Neuronal stem cell (in vitro differentiated cells): ENCODE measurements around the gene OSBPL6.

Source experiments
- DNase-seq: peaks from one replicate; pipeline ENCODE4 v3.0.0-alpha.2; 2013; ENCODE audit warnings: low spot score
- H2AFZ ChIP-seq: one replicate; pipeline ENCODE4 v1.6.1; 2013; ENCODE audit warnings: mild to moderate bottlenecking, low read length, inconsistent platforms
- H2AK5ac ChIP-seq: 2 replicates; pipeline ENCODE4 v1.6.1; 2013; ENCODE audit warnings: low read depth, mild to moderate bottlenecking, inconsistent platforms, low read length, moderate library complexity, mixed read lengths
- H2BK120ac ChIP-seq: 2 replicates; pipeline ENCODE4 v1.6.1; 2013; ENCODE audit warnings: low read depth, mild to moderate bottlenecking, inconsistent platforms, low read length, moderate library complexity, mixed read lengths
- H2BK12ac ChIP-seq: one replicate; pipeline ENCODE4 v1.6.1; 2013; ENCODE audit warnings: low read length, inconsistent platforms
- H2BK15ac ChIP-seq: 2 replicates; pipeline ENCODE4 v1.6.1; 2013; ENCODE audit warnings: mild to moderate bottlenecking, low read length, inconsistent platforms, mixed read lengths
- H2BK5ac ChIP-seq: one replicate; pipeline ENCODE4 v1.6.1; 2013; ENCODE audit warnings: inconsistent platforms, mild to moderate bottlenecking, low read length, moderate library complexity
- H3K14ac ChIP-seq: one replicate; pipeline ENCODE4 v1.6.1; 2013; ENCODE audit warnings: low read length, inconsistent platforms
- H3K18ac ChIP-seq: 2 replicates; pipeline ENCODE4 v1.6.1; 2013; ENCODE audit warnings: low read length, inconsistent platforms
- H3K23ac ChIP-seq: 2 replicates; pipeline ENCODE4 v1.6.1; 2013; ENCODE audit warnings: low read depth, mild to moderate bottlenecking, mixed read lengths, low read length, inconsistent platforms; ENCODE audit not compliant: poor library complexity
- H3K27ac ChIP-seq: replicated peaks from 3 replicates; pipeline ENCODE4 v1.5.1; 2013; ENCODE audit warnings: low read length, inconsistent platforms
- H3K27me3 ChIP-seq, 3 experiments: 2 replicates each; pipeline ENCODE4 v1.6.1; 2013; ENCODE audit warnings: low read length in 3 of 3, mild to moderate bottlenecking in 2 of 3, inconsistent platforms in 1 of 3, low read depth in 1 of 3, mixed read lengths in 1 of 3, moderate library complexity in 1 of 3; ENCODE audit not compliant: control insufficient read depth in 3 of 3, insufficient read depth in 3 of 3
- H3K36me3 ChIP-seq, 2 donors: replicated peaks in 1 of 2; 2 replicates each; pipeline ENCODE4 v1.6.1; 2013; ENCODE audit warnings: low read length in 2 of 2; ENCODE audit not compliant: control insufficient read depth in 2 of 2, insufficient read depth in 2 of 2
- H3K4ac ChIP-seq: 2 replicates; pipeline ENCODE4 v1.6.1; 2013; ENCODE audit warnings: inconsistent platforms, mild to moderate bottlenecking, low read length, moderate library complexity
- H3K4me1 ChIP-seq, 2 donors: 1 replicate in 1 of 2; 2 replicates in 1 of 2; pipeline ENCODE4 v1.6.1; 2013; ENCODE audit warnings: low read length in 2 of 2, low read depth in 1 of 2; ENCODE audit not compliant: control insufficient read depth in 2 of 2, insufficient read depth in 1 of 2
- H3K4me2 ChIP-seq: one replicate; pipeline ENCODE4 v1.6.1; 2013; ENCODE audit warnings: mild to moderate bottlenecking, low read length, inconsistent platforms; ENCODE audit not compliant: insufficient read depth, poor library complexity, severe bottlenecking
- H3K4me3 ChIP-seq, 2 donors: 2 replicates each; pipeline ENCODE4 v1.5.1; 2013; ENCODE audit warnings: low read length in 2 of 2, mild to moderate bottlenecking in 2 of 2, inconsistent platforms in 1 of 2, moderate library complexity in 1 of 2
- H3K79me1 ChIP-seq: one replicate; pipeline ENCODE4 v1.6.1; 2013; ENCODE audit warnings: low read depth, mild to moderate bottlenecking, inconsistent platforms, low read length, moderate library complexity
- H3K9ac ChIP-seq: one replicate; pipeline ENCODE4 v1.6.1; 2013; ENCODE audit warnings: mild to moderate bottlenecking, low read depth, low read length, inconsistent platforms; ENCODE audit not compliant: poor library complexity
- H3K9me3 ChIP-seq, 2 donors: replicated peaks in 1 of 2; 2 replicates each; pipeline versions ENCODE3 to v1.6.1; 2013; ENCODE audit warnings: low read length in 2 of 2, mild to moderate bottlenecking in 2 of 2, inconsistent platforms in 1 of 2, low read depth in 1 of 2, mixed read lengths in 1 of 2, moderate library complexity in 1 of 2; ENCODE audit not compliant: control insufficient read depth in 2 of 2, insufficient read depth in 1 of 2
- H4K8ac ChIP-seq: one replicate; pipeline ENCODE4 v1.6.1; 2013; ENCODE audit warnings: low read depth, mild to moderate bottlenecking, inconsistent platforms, low read length, moderate library complexity
- H4K91ac ChIP-seq: one replicate; pipeline ENCODE4 v1.6.1; 2013; ENCODE audit warnings: low read length, low read depth, mild to moderate bottlenecking, inconsistent platforms; ENCODE audit not compliant: poor library complexity
- WGBS, 2 donors: extraction: QIAGEN DNeasy Blood & Tissue Kit; methylation state at CpG; one replicate each; pipeline ENCODE4 v1.1.7; 2013; ENCODE audit warnings: missing lambda C conversion rate in 2 of 2, mixed read lengths in 1 of 2; ENCODE audit not compliant: insufficient read length in 2 of 2, insufficient replicate concordance in 1 of 2; ENCODE audit errors: extremely low coverage in 2 of 2; 5-methylcytosine and 5-hydroxymethylcytosine counted together

The OSBPL6 gene

DNA sequence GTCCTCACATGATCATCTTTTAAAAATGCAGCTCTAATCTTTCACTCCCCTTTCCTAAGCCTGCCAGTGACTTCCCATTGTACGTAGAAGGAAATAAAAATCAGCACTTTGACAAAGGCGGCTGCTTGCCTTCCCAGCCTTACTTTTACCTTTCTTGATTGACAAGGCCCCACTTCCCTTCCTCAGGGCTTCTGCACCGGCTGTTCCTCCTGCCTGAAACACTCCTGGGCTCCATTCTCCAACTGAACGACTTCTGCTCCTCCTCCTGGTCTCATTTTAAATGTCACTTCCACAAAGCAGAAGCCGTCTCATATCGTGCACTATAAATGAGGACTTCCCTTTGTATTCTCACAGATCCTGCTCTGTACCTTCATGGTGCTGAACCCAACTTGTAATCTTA is 56.1 kb downstream of the OSBPL6 start:
- H3K9me3 ChIP-seq, result no peaks in the 10 kb centered on the region
- H3K4ac ChIP-seq, result no peak overlapping the region
- no peaks in the 10 kb centered on the region for H3K36me3 ChIP-seq
- no CpG with 5 or more reads among the region's 6 CpGs for WGBS, 2 donors
- H2BK120ac ChIP-seq, result no peak overlapping the region
- peak overlapping the region; percentile 1 for H2AFZ ChIP-seq
- H3K18ac ChIP-seq, result no peak overlapping the region
- no peak overlapping the region for H2BK5ac ChIP-seq
- H2AK5ac ChIP-seq, result no peak overlapping the region
- H4K8ac ChIP-seq, result no peak overlapping the region
- H4K91ac ChIP-seq, result no peak overlapping the region
- H3K79me1 ChIP-seq, result no peaks in the 10 kb centered on the region
- H3K4me2 ChIP-seq, result no peak overlapping the region
- no peak overlapping the region for H2BK12ac ChIP-seq
- H3K23ac ChIP-seq, result no peak overlapping the region
- H2BK15ac ChIP-seq, result no peak overlapping the region
- no peak overlapping the region for H3K4me3 ChIP-seq
- H3K4me1 ChIP-seq, result peaks cover 2 to 14% of the 10 kb centered on the region in 2 donors
- no peak overlapping the region for H3K27ac ChIP-seq
- DNase-seq, result no peak
- H3K27me3 ChIP-seq, result no peaks in the 10 kb centered on the region
- no peak overlapping the region for H3K14ac ChIP-seq
- H3K9ac ChIP-seq, result no peak overlapping the region

DNA sequence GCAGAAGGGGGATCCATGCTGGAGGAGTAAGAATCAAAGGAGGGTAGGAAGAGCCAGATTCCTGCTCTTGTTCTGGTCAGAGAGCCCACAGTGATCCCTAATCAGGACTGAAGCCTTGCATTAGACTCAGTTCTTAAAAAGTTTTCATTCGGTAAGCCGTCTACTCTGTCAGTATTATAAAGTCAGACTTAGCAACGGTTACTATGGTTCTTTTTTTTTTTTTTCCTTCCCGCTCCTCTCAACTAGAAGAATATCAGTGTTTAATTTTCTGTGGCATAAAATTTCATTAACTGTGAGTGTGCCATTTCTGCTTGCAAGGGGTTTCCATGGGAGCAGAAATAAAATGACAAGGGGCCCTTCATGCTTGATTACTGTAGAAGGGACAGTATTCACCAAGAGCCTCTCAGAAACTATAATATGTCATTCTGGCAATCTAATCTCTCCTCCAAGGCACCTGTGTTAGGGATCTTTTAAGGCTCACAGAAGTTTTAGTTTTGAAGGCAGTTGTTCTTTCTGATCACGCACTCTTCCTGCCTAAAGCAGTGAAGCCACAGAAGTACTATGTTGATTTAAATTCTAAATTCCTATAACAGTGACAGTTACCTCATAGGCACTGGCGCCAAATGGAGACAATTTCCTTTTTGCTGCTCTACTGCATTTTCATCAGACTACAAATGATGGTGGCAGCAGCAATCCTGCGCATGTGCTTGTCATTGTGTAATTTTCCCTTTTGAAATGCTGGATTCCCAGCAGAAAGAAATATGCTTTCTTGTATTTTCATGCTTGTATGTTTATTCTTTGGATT is 57.0 kb downstream of the OSBPL6 start:
- Histone ChIP-seq H3K4me3 (no peak overlapping the region), H2BK12ac (no peak overlapping the region), H2AK5ac (no peak overlapping the region), H3K79me1 (no peaks in the 10 kb centered on the region), H3K23ac (no peak overlapping the region), H4K8ac (no peak overlapping the region), H3K27ac (no peak overlapping the region), H3K14ac (no peak overlapping the region), H3K18ac (no peak overlapping the region), H3K36me3 (no peaks in the 10 kb centered on the region), H3K4me2 (no peak overlapping the region), H2BK120ac (no peak overlapping the region), H4K91ac (no peak overlapping the region), H3K27me3 (no peaks in the 10 kb centered on the region), H2AFZ (peak overlapping the region; percentile 1), H3K4ac (no peak overlapping the region), H3K9ac (no peak overlapping the region), H2BK5ac (no peak overlapping the region), H2BK15ac (no peak overlapping the region), H3K9me3 (no peaks in the 10 kb centered on the region), H3K4me1 (peaks cover 6 to 22% of the 10 kb centered on the region in 2 donors)
- DNase-seq, result no peak
- no CpG with 5 or more reads among the region's 7 CpGs for WGBS, 2 donors

GRCh38 chr2:178256382-178257042 is 62.2 kb downstream of the OSBPL6 start:
- Histone ChIP-seq H3K9ac (no peak overlapping the region), H2BK120ac (no peak overlapping the region), H2AK5ac (no peak overlapping the region), H4K8ac (no peak overlapping the region), H3K36me3 (no peaks in the 10 kb centered on the region), H3K27ac (peak overlapping the region; percentile 23), H3K18ac (no peak overlapping the region), H3K27me3 (no peaks in the 10 kb centered on the region), H2BK15ac (no peak overlapping the region), H3K4me3 (peak overlapping the region in 1 of 2 donors; percentile 1), H2BK12ac (no peak overlapping the region), H2BK5ac (no peak overlapping the region), H3K79me1 (no peaks in the 10 kb centered on the region), H3K4me2 (no peak overlapping the region), H3K14ac (no peak overlapping the region), H4K91ac (no peak overlapping the region), H3K4me1 (peaks cover 5 to 10% of the 10 kb centered on the region in 2 donors), H3K23ac (no peak overlapping the region), H3K4ac (no peak overlapping the region), H3K9me3 (no peaks in the 10 kb centered on the region), H2AFZ (peak overlapping the region; percentile 76)
- DNase-seq, result no peak
- WGBS, 2 donors, result no CpG with 5 or more reads among the region's 6 CpGs

GRCh38 chr2:178257127-178257526 is 62.8 kb downstream of the OSBPL6 start:
- no peak overlapping the region for H3K23ac ChIP-seq
- no peak overlapping the region for H4K8ac ChIP-seq
- H2BK15ac ChIP-seq, result no peak overlapping the region
- no peak overlapping the region for H4K91ac ChIP-seq
- no peak overlapping the region for H3K18ac ChIP-seq
- no CpG with 5 or more reads among the region's 2 CpGs for WGBS, 2 donors
- no peaks in the 10 kb centered on the region for H3K9me3 ChIP-seq
- no peak overlapping the region for H3K9ac ChIP-seq
- no peak overlapping the region for H3K14ac ChIP-seq
- no peak overlapping the region for H3K4ac ChIP-seq
- H3K4me2 ChIP-seq, result no peak overlapping the region
- no peak overlapping the region for H2BK5ac ChIP-seq
- no peaks in the 10 kb centered on the region for H3K79me1 ChIP-seq
- H3K36me3 ChIP-seq, result no peaks in the 10 kb centered on the region
- H2AK5ac ChIP-seq, result no peak overlapping the region
- H3K4me1 ChIP-seq, result peaks cover 5 to 9% of the 10 kb centered on the region in 2 donors
- H3K27me3 ChIP-seq, result no peaks in the 10 kb centered on the region
- H2BK12ac ChIP-seq, result no peak overlapping the region
- H2BK120ac ChIP-seq, result no peak overlapping the region
- no peak overlapping the region for H3K4me3 ChIP-seq
- no peak overlapping the region for H2AFZ ChIP-seq
- DNase-seq, result no peak
- H3K27ac ChIP-seq, result no peak overlapping the region
